GM19438 (cell line): ENCODE data around the gene TAC1.
"Not testable (repeated sequence)": the region's sequence is repeated elsewhere in the genome, so short reads cannot be mapped to it uniquely, and the experiment has no call there.

Source experiments
- ATAC-seq: cut with Tn5 transposase; IDR thresholded peaks from one replicate; pipeline ENCODE4 v1.9.1; 2021; ENCODE audit warnings: low read depth; ENCODE audit not compliant: unreplicated experiment

The TAC1 gene, protein sequence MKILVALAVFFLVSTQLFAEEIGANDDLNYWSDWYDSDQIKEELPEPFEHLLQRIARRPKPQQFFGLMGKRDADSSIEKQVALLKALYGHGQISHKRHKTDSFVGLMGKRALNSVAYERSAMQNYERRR

DNA sequence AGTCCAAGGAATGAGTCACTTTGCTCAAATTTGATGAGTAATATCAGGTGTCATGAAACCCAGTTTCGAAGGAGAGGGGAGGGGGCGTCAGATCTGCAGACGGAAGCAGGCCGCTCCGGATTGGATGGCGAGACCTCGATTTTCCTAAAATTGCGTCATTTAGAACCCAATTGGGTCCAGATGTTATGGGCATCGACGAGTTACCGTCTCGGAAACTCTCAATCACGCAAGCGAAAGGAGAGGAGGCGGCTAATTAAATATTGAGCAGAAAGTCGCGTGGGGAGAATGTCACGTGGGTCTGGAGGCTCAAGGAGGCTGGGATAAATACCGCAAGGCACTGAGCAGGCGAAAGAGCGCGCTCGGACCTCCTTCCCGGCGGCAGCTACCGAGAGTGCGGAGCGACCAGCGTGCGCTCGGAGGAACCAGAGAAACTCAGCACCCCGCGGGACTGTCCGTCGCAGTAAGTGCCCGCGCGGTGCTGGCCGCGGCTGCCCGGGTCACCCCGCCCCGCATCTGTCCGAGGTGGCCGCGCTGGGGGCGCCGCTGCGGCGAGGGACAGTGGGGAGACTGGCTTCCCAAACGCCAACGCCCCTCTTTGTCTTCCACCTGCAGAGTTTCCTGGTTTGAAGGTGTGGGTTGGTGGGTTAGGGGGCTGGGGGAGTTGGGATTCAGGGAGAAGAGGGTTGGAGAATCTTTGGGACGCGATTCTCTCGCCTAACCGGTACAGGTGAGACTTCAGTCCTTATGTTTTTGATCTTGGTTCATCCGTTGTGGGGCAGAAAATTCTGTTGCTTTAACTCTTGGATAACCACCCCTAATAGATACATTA is at the start of gene TAC1:
TAC1 (plus strand) TSS at position 351 of the 829 bp plus-strand sequence. CDS start 527 bp downstream, outside the sequence.
- ATAC-seq: no peak

DNA sequence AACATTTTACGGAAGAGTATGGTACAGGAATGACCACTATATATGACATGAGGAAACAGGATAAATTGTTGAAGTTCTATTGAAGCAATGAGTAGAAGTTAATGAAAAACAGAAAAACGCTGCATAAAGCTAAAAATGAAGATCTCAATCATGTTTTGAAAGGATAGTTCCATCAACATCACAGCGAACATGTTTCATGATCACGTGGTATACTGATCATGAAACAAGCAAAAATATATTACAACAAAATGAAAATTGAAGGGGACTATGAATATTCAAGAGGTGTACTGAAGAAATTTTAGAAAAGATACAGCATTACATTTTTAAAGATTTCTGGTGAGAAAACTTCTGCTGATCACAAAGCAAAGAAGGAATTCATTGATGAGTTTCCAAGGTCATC is 45.9 kb upstream of the TAC1 start:
- ATAC-seq: no peak

DNA sequence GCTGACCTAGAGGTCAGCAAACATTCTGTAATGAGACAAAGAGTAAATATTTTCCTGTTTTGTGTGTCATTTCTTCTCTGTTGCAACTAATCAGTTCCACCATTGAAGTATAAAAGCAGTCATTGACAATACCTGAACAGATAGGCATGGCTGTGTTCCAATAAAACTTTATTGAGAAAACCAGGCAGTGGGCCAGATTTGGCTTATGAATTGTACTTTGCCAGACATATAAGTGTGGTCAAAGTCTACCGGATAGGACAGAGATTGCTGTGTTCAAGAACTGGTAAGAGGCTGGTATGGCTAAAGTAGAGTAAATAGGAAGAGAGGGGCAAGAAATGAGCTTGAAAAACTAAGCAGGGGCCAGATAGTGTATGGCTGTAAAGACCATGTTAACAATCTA is 38.3 kb upstream of the TAC1 start:
- ATAC-seq: no peak

DNA sequence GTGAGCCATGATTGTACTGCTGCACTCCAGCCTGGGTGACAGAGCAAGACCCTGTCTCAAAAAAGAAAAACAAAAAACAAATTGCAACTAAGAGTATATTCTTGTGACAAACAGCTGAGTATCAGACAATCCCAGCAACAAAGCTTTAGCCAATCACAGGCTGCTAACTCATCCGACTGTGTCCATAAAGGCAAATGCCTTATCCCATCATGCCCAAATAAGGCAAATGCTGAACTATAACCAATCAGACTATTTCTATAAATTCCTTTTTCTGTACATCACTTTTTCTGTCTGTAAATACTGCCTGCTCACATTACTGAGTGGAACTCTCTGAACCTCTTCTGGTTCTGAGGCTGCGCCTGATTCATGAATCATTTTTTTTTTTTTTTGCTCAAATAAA is 37.5 kb upstream of the TAC1 start:
- no peak for ATAC-seq

DNA sequence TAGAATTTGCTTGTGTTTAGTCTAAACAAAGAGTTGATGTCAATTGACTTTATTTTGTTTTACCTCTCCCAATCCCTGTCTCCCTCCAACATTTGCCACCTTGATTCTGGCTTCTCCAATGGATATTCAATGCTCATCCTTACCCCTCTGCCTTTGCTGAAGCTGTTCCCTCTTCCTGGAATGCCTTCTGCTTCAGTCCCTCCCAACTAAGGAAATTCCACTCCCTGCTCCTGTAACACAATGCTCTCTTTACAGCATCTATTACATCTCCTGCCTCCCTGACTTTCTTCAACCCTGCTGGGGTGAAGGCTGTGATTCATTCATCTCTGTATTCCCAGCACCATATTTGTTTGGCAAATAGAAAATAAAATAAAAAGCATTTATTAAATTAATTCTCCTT is 34.5 kb upstream of the TAC1 start:
- no peak for ATAC-seq

DNA sequence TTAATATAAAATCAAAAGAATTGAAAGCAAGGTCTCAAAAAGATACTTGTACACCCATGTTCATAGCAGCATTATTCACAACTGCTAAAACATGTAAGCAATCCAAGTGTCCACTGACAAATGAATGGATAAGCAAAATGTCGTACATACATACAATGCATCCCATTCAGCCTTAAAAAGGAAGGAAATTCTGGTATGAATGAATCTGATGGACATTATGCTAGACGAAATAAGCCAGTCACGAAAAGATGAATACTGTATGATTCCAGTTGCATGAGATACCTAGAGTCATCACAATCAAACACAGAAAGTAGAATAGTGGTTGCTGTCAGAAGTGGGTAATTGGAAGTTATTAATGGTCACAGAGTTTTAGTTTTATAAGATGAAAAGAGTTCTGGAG is 9.5 kb upstream of the TAC1 start:
- ATAC-seq: no peak

DNA sequence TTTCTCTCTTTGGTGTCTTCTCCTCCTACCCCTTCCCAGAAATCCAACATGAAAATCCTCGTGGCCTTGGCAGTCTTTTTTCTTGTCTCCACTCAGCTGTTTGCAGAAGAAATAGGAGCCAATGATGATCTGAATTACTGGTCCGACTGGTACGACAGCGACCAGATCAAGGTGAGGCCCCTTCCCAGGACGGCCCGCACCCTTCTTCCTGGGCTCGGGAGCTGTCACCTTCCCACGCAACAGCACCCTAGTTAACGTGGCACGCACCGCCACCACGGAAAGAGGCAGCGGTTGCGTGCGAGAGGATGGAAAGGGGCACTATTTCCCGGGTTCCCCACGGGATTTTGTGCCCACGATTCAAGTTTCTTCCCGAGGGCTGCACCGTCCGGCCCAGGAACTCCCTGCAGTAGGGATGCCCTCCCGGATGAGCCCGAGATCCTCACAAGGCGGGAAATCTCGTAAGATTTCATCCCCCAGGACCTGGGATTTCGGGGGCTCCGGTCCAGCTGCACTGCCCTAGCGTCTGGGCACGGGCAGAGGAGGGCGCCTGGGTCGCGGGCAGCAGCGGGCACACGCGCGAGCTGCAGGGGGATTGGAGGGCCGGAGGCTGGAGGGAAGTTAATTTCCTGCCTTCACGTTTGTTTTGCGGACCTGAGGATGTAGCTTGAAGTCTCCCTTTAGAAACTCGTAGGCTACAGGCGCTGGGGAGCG is 834 bp downstream of the TAC1 start:
- ATAC-seq: no peak

DNA sequence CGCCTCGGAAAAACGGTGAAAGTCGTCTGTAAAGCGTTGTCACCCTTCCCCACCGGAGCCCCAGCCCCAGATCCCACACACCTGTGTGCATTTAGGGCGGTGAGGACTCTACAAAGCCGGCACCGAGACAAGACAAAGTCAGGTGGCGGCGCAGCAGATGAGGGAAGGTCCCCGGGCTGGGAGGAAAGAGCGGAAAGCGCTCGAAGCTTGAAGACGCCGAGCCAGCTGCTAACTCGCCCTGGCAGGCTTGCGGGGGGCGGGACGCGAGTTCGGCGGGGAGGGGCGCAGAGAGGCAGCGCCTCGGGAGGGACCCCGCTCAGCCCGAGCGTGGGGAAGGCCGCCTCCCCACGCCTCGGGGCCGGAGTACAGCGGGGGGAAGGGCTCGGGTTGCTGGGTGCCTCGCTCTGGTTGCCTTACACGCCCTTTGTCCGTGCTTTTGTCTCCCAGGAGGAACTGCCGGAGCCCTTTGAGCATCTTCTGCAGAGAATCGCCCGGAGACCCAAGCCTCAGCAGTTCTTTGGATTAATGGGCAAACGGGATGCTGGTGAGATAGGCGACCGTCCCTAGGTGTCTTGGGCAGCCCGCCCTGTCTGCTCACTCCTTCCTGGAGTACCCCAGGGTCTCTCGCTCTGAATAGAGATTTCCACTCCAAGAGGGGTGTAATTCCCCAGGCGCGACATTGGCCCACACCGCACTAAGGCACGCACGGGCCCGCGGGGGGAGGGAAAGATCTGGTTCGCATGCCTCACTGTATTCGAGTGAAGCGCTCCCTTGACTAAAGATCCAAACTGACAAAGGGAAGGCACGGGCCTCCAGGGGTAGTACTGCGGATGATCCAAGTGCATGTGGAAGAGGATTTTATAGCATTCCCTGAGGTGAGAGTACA is 1.6 kb downstream of the TAC1 start:
- no peak for ATAC-seq

DNA sequence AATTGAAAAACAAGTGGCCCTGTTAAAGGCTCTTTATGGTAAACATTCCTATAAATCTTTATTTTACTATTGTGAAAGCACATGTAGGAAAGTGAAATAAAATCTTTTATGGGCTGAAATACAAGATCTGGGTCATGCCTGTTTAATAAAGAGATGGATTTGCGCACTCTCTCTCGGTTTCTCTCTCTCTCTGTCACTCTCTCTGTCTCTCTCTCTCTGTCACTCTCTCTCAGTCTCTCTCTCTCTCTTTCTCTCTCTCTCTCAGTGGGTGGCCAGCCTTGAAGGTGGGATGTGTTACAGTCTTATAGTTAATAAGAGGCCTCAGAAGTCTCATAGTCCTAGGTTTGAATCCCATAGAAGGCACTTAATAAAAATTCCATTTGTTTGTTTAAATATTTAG is 2.4 kb downstream of the TAC1 start:
- ATAC-seq: no peak

DNA sequence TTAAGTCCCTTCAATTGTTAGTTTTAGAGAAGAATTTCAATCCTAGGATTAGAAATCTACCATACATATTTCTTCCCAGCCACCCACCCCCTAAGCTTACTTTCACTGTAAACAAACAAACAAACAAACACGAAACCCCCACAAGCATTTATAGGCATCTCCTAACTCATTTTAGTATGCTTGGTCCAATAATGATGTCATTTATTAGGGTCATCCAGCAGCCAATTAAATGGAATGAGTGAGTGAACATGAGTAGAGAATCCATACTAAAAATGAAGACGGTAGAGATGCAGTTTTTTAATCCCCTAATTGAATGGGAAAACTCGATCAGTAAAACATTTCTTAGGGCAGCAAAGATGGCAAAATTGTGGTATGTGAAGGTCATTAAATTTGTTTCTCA is 3.2 kb downstream of the TAC1 start:
- no peak for ATAC-seq

DNA sequence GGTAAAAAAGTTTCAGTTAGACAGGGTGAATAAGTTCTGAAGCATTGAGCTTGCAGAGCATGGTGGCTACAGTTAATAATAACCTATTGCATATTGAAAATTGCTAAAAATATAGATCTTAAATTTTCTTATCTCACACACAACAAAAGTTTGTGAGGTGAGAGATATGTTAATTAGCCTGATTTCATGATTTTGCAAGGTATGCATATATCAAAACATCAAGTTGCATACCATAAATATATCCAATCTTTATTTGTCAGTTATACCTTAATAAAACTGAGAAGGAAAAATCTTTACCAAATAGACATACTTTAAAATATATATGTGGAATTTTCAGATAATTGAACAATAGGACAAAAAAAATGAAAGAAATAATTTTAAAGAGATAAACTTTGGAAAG is 16.6 kb downstream of the TAC1 start:
- no peak for ATAC-seq

DNA sequence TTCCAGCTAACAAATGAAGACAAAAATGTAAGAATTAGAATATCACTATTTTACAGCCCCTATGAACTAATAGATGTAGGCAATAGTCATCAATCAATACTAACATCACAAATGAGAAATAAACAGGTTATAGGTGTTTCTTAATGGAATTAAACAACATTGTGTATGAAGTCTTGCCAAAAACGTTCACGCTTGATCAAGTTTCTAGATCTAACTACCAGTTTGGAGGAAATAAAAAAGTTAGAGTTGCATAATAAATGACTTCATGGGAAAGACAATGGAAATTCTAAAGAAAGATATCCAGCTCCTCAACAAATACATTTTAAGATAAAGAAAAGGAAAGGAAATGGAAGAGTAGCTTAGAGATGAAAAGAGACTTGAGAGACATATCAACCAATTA is 19.7 kb downstream of the TAC1 start:
- ATAC-seq: no peak

DNA sequence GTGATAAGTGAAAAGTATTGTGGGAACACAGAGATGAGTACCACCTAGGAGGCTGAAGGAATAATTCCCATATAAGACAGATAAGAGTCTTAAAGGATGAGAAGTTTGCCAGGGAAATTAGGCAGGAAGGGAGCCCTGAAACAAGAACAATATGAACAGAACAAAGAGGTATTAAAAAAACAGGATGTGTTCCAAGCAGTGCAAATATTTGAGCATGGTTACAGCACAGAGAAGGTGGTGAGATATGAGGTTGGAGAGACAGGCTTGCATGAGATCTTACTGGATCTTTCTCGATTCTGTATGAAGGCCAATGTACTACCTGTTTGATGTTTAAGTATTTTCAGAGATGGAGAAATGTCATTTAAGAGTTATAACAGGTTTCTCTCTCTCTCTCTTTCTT is 20.3 kb downstream of the TAC1 start:
- no peak for ATAC-seq

DNA sequence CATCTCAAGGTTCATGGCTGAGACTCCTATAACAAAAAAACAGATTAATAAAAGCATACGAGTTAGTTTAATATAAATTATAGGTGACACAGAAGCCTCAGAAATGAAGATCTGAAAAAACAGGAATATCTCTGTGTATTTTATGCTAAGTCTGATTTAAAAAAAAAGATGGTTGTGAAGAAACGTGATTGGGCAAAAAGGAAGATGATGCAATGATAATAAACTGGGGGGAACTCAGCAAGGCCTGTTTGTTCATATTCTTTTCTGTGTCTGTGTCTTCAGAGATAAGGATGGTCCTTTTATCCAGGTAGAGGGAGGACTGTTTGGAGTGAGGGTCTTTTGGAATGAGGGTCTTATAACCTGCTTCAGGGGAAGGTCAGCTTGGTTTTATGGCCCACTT is 25.9 kb downstream of the TAC1 start:
- no peak for ATAC-seq

DNA sequence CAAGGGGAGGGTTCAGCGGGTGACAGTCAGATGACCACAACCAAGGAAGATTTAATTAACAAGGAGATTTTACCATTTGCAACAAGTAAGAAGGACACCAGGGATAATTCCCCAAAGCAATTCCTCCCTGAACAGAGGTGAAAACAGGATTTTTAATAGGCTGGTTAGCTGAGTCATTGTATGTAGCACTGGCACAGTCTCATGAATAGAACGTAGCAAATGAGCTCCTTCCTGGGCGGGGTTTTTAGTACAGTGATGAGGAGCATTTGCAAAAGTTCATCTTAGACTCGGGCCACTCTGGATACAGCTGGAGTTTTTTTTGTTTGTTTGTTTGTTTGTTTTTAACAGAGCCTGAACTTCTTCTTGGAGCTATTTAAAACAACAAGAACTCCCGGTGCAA is 39.0 kb downstream of the TAC1 start:
- no peak for ATAC-seq

DNA sequence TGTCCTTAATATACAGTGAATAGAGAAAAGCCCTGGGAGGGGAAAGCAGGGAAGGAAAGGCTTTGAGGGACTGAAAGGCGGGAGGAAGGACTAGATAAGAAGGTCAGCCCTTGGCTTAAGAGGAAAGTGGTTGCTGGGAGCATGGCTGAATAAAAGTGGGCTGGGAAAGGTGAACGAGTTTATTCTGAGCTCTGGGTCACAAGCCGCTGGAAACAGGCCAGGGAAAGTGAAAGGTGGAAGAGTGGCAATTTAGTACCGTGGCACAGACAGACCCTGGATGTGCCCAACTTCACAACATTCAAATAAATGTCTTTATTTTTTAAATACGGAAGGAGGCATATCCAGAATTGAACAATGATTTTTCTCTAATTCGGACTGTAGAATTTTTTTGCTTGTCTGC is 39.7 kb downstream of the TAC1 start:
- no peak for ATAC-seq

DNA sequence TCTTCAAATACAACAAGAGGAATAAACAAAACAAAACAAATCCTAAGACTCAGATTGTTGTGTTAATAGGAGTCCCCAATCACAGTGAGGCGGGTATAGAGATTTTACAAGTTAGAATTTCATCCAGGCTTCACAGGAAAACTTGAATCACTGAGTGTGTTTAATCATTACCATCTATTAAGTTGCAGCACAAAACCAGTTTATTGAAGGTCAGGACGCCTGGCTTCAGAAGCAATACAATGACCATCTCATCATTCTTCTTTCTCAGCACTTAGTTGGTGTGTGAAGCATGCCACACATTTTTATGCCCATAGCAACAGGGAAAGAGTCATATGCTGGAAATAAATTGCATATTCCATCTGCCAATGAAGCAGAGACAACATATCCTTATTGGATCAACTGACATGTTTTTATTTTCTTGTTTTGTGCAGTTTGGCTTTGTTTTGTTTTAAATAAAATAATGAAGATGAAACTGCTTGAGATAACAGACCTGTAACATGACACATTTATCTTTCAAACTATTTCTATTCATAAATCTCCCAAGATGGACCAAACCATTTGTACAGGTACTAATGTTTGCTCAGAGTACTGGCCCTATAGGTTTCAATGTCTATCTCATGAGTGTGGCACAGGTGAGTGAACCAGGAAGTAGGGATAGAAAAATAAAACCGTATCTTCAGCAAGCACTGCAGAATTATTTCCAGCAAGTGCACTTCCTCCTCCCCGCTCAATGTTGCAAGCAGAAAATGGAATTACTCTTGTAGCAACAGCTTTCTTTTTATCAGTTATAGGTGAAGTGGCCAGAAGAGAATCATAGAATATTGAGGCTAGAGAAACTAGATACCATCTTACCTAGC is 40.4 kb downstream of the TAC1 start:
- ATAC-seq: no peak

DNA sequence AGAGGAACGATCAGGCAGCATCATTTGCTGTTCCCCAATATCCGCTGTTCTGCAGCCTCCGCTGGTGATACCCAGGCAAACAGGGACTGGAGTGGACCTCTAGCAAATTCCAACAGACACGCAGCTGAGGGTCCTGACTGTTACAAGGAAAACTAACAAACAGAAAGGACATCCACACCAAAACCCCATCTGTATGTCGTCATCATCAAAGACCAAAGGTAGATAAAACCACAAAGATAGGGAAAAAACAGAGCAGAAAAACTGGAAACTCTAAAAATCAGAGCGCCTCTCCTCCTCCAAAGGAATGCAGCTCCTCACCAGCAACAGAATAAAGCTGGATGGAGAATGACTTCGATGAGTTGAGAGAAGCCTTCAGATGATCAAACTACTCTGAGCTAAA is 54.5 kb downstream of the TAC1 start:
- ATAC-seq: not testable (repeated sequence)
